NCI-H524 (cell line): ENCODE measurements around the gene CXCR6.

Source experiments
- DNase-seq, 2 experiments: peaks; one replicate each; lab custom pipeline; 2025; lab: John Stamatoyannopoulos, UW

CXCR6 gene

DNA sequence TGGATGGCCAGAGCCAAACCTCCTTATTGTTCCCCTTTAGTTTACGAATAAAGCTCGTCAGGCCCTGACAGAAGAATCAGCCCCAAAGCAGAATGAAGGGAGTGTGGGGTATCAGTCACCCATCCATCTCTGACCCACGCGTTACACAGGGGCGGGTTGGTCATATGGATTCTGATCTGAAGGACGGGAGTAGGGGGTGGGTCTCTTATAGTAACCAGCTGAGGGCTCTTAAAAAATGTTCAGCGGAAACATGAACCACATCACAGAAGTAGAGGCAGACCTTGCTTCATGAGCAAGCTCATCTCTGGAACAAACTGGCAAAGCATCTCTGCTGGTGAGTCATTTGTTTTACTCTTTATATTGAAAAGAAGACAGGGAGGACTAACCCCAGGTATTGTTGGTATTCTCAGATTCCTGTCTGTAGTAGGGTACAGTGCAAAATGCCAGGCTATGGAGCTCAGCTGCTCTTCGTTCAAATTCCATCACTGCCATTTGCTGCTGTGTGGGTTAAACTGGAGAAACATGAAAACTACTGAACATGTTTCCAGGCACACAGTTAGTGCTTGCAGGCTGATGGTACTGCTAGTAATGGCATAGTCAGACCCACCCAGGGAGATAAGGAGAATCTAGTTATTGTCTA, at the start of gene CXCR6:
Gene CXCR6, plus strand, starts transcription at position 258 of the 640 bp plus-strand sequence. CDS start 3,018 bp downstream, outside the sequence.
- DNase-seq: no peak

DNA sequence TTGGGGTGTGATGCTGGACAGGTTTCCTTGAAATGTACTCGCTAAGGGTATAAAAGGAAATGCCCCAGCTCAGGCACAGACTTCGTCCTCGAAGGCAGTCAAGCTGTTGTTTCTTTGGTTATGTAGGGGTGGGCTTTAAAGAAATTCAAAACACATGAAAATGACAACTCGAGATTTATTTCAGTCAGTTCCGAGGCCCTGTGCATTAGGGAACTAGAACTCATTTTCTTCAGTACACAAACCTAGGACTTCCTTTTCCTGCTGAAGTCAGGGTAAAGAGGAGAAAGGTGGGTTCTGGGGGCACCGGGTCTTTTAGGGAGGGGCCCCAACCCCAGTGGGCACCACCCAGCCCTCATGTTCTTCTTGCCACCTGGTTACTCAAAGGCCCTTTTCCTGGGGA, 49.2 kb upstream of the CXCR6 start:
- no peak for DNase-seq

DNA sequence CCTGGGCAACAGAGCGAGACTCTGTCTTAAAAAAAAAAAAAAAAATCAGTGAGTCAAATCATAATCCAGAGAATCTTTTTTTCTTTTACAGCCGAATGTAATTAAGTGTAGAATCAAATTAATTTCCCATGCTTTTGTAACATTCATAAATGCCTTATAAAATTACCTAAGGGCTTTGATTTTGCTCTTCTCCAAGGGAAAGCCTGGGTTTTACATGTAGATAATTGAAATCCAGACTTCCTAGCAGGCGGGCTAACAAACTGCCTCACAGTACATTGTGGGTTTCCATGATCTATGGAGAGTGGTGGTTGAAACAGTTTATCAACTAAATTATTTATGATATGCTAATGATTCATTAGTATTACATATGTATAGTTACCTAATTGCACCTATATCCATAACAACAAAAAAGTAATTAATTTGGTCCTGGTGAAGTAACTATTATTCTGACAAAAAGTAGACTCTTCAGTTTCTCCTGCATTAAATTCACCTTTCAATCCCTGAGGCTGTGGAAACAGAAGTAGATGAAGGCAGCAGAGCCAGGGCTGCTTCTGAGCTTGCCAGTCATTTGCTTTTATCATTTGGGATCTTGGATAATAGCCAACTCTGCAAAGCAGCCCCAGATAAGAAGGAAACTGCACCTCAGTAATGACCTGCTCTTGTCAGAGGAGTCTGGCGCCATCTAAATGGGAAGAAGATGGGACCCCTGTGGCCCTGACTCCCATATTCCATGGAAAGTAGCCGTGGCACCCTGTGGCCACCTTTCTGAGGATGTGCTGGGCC, 47.4 kb upstream of the CXCR6 start:
- no peak for DNase-seq

DNA sequence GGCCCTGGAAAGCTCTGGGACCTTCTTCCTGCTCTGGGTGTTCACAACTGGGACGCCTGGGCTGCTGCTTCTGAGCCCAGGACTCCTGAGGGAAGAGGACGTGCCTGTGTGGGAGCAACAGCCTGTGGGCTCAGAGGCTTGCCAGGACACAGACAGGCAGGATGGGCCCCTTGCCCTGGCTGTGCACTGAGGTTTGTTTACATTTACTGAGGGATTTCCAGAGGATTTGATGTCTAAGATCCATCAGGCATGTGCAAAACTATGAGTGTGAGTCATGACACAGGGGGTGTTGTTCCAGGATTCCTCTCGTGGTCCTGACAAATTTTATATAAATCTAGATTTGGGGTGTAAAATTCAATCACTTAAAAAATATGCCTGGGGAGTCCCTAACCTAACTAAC, 46.3 kb upstream of the CXCR6 start:
- DNase-seq: no peak

DNA sequence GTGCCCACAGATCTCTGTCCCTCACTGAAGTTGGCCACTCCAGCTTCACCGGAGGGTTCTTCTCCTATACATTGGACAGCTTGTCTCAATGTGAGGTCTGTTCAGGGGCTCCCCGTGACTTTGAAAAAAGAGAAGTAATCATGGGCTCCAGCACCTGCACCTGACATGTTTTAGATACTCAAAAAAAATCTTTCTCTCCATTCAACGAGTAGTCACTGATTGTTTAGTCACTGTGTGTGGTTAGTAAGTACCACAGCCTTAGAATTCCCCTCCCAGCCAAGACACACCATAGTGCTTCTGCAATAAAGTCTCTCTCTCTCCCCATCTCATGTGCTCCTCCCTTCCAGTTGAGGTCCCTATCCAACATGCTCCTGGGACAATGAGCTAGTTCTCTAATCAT, 38.3 kb upstream of the CXCR6 start:
- no peak for DNase-seq

DNA sequence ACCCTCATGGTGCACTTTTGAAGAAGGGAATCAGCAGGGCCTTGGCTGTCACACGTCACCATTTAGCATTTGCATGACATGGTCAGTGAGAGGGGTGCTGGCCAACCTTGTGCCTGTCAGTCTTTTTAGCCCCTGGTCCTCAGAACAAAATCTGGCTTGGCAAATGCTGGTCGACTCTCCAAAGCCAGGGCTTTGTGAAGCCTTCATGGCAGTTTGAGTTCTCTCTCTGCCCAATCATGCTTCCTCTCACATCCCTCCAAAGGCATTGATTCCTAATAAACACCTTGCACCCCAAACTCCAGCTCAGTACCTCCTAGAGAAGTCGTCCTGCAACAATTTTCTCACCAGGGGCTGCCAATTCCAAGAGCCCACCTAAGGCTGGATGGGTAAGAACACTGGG, 37.5 kb upstream of the CXCR6 start:
- DNase-seq: no peak

DNA sequence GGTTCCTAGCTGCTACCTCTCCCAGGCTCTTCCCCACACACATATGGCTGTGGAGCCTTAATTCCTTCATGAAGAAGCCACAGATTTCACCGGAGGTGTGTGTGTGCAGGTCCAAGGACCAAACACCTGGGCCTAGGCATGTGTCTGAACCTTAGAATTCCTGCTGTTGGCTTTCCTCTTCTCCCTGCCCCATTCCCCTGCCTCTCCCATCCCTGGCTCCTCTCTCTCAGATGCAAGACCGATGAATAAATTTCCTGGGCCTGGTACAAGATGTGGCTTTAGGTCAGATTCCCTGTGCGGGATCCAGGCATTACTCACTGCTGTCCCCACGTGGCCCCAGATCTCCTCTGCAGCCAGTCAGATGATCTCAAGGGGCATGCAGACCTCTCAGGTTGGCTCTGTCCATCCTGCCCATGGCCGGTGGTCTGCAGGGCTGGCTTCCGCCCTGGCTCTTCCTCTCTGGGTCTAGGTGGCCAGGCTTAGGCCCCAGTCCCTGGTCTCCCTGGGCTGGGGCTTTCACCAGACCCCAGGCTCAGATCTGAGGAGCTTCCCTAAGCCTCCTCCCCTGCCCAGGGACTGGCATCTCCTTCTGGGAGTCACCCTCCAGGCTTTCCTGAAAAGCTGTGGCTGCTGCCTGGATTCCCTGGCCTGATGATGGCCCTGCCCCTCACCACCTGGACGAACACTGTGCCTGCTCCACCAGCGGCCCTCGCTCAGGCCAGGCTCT, 36.4 kb upstream of the CXCR6 start:
- DNase-seq: no peak

DNA sequence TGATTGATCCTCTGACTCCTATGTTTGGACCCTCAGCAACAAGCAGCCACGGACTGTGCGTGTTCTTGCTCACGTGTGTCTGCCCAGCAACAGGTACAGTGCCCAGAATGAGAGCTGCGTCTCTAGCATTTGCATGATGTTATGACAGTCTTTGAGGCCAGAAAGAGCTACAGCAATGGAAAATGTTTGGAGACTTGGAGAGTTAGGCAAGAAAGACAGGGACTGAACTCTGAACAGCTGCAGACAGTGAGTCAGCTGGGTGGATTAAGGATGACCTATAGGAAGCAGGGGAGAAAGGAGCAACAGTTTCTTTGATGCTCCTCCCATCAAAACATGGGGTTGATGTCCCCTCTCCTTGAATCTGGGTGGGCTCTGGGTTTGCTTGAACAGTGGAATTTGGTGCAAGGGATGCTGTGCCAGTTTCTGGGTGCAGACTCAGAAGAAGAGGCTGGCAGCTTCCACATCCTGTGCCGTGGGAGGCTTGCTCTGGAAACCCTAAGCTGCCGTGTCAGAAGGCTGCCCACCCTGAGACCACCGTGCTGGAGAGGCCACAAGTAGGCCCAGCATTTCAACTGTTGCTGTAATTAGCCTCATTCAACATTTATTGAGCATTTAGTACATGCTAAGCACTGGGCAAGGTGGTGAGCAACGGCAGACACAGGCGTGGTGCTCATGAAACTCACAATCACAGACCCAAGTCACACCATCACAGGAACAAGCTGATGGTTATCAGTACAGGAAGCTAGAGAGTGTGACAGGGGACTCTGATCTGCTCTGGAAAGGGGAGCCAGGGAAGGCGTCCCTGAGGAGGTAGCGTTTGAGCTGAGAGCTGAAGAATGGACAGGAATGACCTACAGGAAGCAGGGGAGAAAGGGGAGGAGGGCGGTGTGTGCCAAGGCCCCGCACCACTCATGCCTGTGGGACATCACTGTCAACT, 35.2 kb upstream of the CXCR6 start:
- no peak for DNase-seq

DNA sequence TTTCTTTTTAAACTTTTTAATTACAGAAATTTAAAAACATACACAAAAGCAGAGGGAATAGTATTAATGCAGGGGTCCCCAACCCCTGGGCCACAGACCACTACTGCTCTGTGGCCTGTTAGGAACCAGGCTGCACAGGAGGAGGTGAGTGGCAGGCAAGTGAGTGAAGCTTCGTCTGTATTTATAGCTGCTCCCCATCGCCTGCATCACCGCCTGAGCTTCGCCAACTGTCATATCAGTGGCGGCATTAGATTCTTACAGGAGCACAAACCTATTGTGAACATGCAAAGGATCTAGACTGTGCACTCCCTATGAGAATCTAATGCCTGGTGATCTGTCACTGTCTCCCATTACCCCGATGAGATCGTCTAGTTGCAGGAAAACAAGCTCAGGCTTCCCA, 34.5 kb upstream of the CXCR6 start:
- DNase-seq: no peak

DNA sequence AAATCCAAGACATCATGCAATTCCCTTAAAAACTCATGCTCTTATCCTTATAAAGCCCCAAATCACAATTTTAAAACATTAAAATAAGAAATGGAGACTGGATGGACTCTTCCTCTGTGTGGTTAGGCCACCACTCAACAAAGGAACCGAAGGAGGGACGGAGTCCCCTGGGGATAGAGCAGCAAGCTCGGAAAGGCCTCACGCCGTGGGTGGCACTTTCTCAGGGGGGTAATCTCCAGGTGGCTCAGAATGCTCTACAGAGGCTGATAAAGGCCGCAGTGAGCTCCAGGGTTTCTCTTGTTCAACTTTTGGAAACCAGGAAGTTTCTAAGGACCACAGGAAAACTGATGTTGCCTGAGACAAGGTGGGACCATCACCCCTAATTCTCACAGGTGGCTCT, 33.7 kb upstream of the CXCR6 start:
- no peak for DNase-seq

DNA sequence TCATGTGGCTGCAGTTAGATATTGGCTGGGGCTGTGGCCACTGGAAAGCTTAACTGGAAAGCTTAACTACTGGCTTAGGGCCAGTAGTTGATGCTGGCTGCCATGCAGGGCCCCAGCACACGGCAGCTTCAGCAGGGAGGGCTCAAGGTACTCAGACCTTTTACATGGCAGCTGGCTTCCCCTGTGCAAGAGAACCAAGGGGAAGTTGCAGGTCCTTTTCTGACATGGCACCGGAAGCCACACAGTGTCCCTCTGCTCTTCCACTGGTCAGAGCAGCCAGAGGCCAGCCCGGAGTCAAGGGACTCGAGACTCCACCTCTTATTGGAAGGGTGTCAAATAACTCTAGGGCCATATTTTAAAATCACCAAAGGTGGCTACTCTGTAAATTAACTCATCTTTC, 32.4 kb upstream of the CXCR6 start:
- no peak for DNase-seq

DNA sequence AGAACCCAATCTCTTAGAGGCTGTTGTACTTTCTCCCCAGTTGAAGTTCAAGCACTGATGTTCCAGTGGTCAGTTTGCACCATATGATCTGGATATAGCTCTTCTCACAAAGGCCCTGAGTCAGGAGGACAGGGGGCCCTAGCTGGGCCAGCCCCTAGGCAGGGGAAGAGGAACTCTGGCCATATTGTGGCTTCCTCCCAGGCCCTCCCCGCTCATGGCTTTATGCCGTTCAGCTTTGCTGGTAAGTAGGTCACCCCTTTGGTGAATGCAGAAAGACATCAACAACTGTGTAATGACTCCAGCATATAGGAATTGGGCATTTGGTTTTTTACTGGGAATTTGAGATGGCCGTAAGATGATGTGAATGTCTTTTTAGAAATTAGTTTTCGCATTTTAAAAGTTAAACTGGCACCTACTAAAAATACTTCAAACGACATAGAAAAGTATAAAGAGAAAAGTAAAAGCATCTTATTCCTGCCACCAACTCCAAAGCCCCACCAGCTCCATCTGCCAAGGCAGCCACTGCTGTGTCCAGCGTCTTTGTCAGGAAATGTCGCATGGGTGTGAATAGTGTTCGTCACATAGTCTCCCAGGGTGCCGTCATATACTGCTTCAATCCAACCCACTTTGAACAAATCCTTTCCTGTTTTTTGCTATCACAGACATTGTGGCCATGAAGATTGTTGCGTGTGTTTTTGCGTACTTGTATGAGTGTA, 31.6 kb upstream of the CXCR6 start:
- no peak for DNase-seq

DNA sequence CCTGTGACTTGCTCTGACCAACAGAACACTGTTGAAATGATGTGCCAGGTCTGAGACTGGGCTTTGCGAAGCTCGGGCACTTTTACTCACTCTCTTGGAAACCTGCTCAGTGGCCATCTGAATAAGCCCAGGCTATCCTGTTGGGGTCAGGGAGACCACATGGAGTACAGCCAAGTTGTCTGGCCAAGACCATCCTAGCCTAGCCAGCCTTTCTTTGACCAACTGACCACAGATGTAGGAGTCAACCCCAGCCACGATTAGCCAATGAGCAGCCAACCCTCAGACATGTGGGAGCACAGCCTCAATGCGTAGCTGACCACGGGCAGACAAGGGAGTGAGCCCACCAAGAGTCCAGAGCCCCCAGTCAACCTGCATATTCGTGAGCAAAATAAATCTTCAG, 30.8 kb upstream of the CXCR6 start:
- DNase-seq: no peak

DNA sequence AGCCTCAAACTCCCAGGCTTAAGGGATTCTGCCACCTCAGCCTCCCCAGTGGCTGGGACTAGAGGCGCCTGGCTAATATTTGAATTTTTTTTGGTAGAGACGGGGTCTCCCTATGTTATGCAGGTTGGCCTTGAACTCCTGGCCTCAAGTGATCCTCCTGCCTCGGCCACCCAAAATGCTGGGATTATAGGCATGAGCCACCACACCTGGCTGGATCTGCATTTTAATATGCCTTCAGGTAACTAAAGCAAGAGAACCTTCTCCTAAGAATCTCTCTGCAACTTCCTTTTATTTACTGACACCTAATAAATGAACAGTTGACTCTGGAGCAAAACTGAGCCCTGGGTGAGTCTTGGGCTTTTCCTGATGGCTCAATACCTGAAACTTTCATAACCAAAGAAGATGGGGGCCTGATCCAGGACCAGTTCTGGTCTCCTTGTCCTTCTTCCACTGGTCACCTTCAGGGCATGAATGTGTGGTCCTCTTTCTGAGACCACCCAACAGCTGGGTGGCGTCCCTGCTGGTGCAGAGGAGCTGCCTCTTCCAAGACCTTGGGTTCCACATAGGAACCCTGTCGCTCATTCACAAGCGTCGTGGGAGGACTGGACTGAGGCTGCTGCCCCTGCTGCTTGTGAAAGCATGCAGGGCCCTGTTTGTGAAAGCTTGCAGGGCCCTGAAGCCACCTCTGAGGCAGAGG, 28.8 kb upstream of the CXCR6 start:
- DNase-seq: no peak

DNA sequence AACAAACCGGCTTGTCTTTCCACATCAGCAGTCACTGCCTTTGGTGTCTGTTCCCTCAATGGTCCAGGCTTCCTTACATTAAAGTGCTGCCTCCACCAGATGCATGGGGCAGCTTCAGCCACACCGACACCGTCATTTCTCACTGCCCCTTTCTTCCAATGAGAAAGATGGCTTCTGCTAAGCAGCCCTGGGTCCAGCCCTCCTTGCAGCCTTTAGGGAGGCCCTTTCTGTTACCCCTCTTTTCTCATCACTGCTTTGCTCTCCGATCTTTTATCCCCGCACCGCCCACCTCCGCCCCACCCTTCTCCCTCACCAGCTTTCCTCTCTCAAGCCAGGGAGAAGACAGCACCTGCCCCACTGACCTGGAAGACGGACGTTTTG, 28.2 kb upstream of the CXCR6 start:
- no peak for DNase-seq

DNA sequence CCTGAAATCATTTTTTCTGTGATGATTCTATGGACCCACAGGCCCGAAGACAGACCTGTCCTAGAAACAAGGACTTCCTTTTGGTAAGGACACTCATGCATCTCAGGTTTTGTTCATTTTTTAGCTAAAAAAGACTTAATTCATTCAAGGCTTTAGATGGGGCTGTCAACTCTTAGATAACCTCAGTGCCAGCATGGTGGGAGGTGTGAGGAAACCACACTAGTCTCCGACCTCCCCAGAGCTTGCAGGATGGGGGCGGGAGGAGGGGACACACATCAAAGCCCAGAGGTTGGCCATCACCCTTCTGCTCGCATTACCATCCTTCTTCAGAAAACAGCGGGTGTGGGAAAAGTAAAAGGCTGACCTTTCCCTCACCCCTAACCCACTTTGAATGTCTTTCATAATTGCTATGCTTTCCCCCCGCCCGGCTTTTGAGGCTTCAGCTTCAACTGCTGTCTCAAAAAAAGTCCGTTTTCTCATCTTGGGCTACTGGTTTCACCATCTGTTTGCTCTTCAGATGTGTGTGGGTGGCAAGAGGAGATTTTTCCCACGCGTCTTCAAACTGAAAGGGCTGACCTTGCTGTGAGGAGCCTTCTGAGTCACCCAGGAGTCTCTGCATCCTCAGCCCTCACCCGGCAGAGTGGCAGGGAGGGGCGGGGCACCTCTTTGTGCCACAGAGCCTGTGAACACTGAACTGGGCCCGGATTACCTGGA, 27.6 kb upstream of the CXCR6 start:
- peak; percentile 71 to 83 for DNase-seq

DNA sequence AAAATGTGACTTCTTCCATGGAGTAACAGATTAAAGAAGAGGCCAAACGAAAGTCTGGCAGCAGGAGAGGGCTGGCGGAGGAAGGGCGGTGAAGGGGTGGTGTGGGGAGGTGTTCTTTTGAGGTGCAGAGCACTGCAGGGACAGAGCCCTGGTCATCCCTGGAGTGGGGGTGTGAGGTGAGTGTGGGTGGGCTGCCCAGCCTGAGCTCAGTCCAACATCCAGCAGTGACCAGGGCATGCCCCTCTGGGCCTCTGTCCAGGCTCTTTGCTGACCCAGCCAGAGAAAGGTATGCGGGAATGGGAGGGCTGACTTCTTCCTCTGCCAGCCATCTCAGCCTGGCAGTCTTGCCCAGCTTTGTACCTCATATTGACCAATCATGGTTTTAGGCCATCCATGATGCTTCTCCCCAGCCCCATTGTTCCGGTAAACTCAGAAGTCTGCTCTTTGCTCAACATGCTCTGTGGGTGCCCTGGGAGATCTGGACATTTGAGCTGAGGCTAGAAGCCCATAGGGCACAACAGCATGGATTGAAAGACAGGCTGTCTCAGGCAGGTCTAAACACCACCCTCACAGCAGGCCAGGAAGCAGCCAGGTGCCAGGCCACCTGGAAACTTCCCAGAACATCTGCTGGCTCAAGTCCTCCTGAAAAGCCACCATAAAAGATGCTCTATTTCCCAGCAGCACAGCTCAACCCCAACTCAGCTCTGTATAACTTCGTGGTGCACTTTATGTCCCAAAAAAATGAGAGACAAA, 25.9 kb upstream of the CXCR6 start:
- peak; percentile 53 to 80 for DNase-seq

DNA sequence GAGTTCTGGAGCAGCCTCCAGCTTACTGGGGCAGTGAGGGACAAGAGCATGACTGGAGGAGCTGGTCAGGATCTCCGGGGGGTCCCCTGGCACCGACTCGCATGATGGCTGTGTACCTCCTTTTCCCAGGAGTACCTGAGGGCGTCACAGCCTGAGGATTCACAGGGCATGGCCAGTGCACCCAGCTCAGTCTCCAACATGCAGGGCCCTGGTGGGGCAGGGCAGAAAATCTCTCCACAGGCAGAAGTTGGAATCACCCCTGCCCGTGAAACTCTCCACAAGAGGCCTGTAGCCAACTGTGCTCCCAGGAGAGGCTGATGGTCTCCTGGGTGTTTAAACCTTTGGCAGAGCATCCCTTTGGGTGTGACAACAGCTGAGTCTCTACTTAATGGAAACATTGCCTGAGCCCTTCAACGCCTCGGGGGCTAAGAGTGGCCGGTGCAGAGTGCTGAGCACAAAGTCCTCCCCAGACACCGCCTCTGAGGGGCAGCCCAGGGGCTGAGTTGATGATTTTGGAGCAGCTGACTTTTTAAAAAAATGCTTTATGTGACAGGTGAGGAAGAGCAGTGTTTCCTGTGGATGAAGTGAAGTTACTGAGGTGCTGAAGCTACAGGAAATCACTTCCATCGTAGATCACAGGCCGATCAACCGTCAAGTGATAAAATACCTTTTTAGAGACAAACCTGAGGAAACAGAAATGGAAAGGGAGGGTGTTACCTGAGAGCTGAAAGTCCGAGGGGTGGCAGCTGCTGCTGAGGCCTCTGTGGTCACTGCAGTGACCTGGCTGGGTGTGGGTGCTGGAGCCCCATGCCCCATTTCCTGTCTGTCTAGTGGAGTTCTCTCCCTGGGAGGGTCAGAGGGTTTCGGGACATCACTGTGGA, 21.9 kb upstream of the CXCR6 start:
- no peak for DNase-seq

DNA sequence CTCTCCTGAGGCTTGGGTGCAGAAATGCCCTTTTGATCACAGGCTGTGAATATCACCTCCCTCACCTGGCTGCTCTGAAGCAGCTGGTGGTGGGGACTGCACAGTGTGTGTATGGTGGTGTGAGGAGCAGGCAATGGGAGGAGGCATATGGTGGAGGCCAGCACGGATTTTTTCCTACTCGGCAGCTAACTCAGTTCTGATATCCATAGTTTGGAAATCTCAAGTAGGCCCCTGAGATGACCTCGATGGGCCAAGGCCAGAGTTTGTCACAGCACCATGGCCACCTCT, 21.3 kb upstream of the CXCR6 start:
- no peak for DNase-seq
